Suprapubic skin (tissue), 4 donors: ENCODE results near the gene ST7.

Experiments
- CTCF ChIP-seq, 2 donors: fragments of 200-600 bp in 1 of 2; fragments of 450-650 bp in 1 of 2; sonication (generic) in 1 of 2; IDR thresholded peaks; one replicate each; pipeline ENCODE4 v1.5.1; 2016 to 2019; ENCODE audit warnings: antibody characterized with exemption in 2 of 2, mild to moderate bottlenecking in 1 of 2, moderate library complexity in 1 of 2
- POLR2A ChIP-seq, 2 donors: fragments of 450-650 bp; IDR thresholded peaks; one replicate each; pipeline ENCODE4 v1.6.1; 2017; ENCODE audit warnings: antibody characterized with exemption in 2 of 2, mild to moderate bottlenecking in 2 of 2, moderate library complexity in 2 of 2
- POLR2AphosphoS5 ChIP-seq, 3 donors: sonication (generic); formaldehyde crosslinking; IDR thresholded peaks; one replicate each; pipeline ENCODE4 v1.6.1; 2017; ENCODE audit warnings: antibody characterized with exemption in 3 of 3

- TF ChIP-seq CTCF (IDR thresholded peaks at IDR 0.05) = no peak
- TF ChIP-seq POLR2AphosphoS5 (IDR thresholded peaks at IDR 0.05) = no peak
- no peak for TF ChIP-seq POLR2A (IDR thresholded peaks at IDR 0.05)
Observed at GRCh38 chr7:117130262-117130661, 177.0 kb downstream of the ST7 start.
